ENCODE data around the gene CDK19.

DNA sequence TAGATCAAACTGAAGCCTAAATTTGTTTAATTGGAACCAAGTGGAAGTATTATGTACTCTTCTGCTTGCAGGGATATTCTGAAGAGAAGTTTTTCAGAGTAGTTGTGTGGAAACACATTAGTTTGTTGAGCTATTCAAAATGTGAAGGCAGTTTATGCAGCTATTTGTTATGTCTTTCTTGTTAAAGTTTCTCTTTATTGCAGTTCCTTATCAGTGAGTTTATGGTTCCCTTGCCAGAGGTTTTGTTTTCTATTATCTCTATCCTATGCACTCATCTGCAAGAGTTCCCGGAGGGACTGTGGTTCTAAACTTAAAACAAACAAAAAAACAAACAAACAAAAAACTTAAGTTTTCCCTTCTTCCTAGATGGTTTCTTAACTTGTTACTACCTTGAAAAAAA is 195.2 kb downstream of the CDK19 start:
- TF ChIP-seq, protein P1, sequence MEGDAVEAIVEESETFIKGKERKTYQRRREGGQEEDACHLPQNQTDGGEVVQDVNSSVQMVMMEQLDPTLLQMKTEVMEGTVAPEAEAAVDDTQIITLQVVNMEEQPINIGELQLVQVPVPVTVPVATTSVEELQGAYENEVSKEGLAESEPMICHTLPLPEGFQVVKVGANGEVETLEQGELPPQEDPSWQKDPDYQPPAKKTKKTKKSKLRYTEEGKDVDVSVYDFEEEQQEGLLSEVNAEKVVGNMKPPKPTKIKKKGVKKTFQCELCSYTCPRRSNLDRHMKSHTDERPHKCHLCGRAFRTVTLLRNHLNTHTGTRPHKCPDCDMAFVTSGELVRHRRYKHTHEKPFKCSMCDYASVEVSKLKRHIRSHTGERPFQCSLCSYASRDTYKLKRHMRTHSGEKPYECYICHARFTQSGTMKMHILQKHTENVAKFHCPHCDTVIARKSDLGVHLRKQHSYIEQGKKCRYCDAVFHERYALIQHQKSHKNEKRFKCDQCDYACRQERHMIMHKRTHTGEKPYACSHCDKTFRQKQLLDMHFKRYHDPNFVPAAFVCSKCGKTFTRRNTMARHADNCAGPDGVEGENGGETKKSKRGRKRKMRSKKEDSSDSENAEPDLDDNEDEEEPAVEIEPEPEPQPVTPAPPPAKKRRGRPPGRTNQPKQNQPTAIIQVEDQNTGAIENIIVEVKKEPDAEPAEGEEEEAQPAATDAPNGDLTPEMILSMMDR (IDR thresholded peaks at IDR 0.05): no peak
- no peak for TF ChIP-seq POLR2A (IDR thresholded peaks at IDR 0.05)

All from adrenal gland (tissue), 5 donors.